SK-N-MC (cell line): ENCODE measurements around the gene NDOR1.

Experiments
- DNase-seq: peaks from one replicate; pipeline ENCODE4 v3.0.0-alpha.2; 2011; ENCODE audit warnings: low read depth, low spot score
- H3K27ac ChIP-seq: fragments of 200-600 bp; sonication (generic); 2 replicates; pipeline ENCODE4 v1.5.1; 2016; ENCODE audit warnings: mixed run types
- H3K36me3 ChIP-seq: fragments of 200-600 bp; sonication (generic); 2 replicates; pipeline ENCODE4 v1.6.1; 2017; ENCODE audit warnings: antibody characterized with exemption, low read length, mixed read lengths; ENCODE audit not compliant: insufficient read depth
- H3K4me3 ChIP-seq: fragments of 200-600 bp; sonication (generic); 2 replicates; pipeline ENCODE4 v1.5.1; 2016
- H3K9ac ChIP-seq: fragments of 200-600 bp; sonication (generic); 2 replicates; pipeline ENCODE4 v1.8.0; 2017; ENCODE audit warnings: mixed run types, mixed read lengths; ENCODE audit not compliant: insufficient read length
- H3K9me3 ChIP-seq: fragments of 200-600 bp; sonication (generic); 2 replicates; pipeline ENCODE4 v1.6.1; 2017; ENCODE audit warnings: low read depth, mild to moderate bottlenecking, antibody characterized with exemption, low read length, moderate library complexity, mixed read lengths
- EZH2 ChIP-seq: fragments of 200-600 bp; sonication (generic); IDR thresholded peaks from one replicate; pipeline ENCODE4 v1.6.1; 2017; ENCODE audit warnings: antibody characterized with exemption
- FOXP2 ChIP-seq: optimal IDR thresholded peaks from 2 replicates; pipeline ENCODE3; 2011; ENCODE audit warnings: mild to moderate bottlenecking, moderate library complexity; ENCODE audit not compliant: insufficient read depth; ENCODE audit errors: extremely low read length, control extremely low read depth
- POLR2AphosphoS5 ChIP-seq: IDR thresholded peaks from 2 replicates; pipeline ENCODE4 v1.6.1; 2012; ENCODE audit warnings: mild to moderate bottlenecking, low read depth, low read length, borderline replicate concordance

The NDOR1 gene

GRCh38 chr9:137161558-137162486 lies 43.7 kb upstream of the NDOR1 start:
- Histone ChIP-seq H3K27ac (no peak overlapping the region), H3K9ac (no peak overlapping the region), H3K36me3 (no peaks in the 10 kb centered on the region), H3K4me3 (peak overlapping the region; percentile 76), H3K9me3 (no peaks in the 10 kb centered on the region)
- TF ChIP-seq POLR2AphosphoS5 (no peak), FOXP2 (no peak), EZH2 (no peak)
- DNase-seq, result no peak

- Histone ChIP-seq H3K36me3 (no peaks in the 10 kb centered on the region), H3K9ac (no peak overlapping the region), H3K27ac (no peak overlapping the region), H3K9me3 (no peaks in the 10 kb centered on the region), H3K4me3 (peak overlapping the region; percentile 76)
- TF ChIP-seq POLR2AphosphoS5 (no peak), EZH2 (no peak), FOXP2 (no peak)
- DNase-seq, result no peak
These were observed 42.8 kb upstream of the NDOR1 start for GRCh38 chr9:137162505-137163364.

GRCh38 chr9:137163365-137163715 lies 42.2 kb upstream of the NDOR1 start:
- Histone ChIP-seq H3K9ac (no peak overlapping the region), H3K27ac (no peak overlapping the region), H3K9me3 (no peaks in the 10 kb centered on the region), H3K36me3 (no peaks in the 10 kb centered on the region), H3K4me3 (peak overlapping the region; percentile 76)
- no peak for DNase-seq
- no peak for TF ChIP-seq FOXP2
- no peak for TF ChIP-seq EZH2

GRCh38 chr9:137163805-137164204 lies 41.7 kb upstream of the NDOR1 start:
- TF ChIP-seq FOXP2, result no peak
- TF ChIP-seq POLR2AphosphoS5, result no peak
- TF ChIP-seq EZH2, result no peak
- H3K9ac ChIP-seq, result no peak overlapping the region

GRCh38 chr9:137164370-137165249 lies 40.9 kb upstream of the NDOR1 start:
- no peak for DNase-seq
- no peaks in the 10 kb centered on the region for H3K9me3 ChIP-seq
- no peaks in the 10 kb centered on the region for H3K36me3 ChIP-seq
- no peak overlapping the region for H3K27ac ChIP-seq
- no peak for TF ChIP-seq EZH2
- TF ChIP-seq POLR2AphosphoS5, result no peak
- no peak for TF ChIP-seq FOXP2
- no peak overlapping the region for H3K9ac ChIP-seq
- no peak overlapping the region for H3K4me3 ChIP-seq

More at GRCh38 chr9:137163805-137164204, 41.7 kb upstream of the NDOR1 start:
- DNase-seq, result no peak
- H3K36me3 ChIP-seq, result no peaks in the 10 kb centered on the region
- no peak overlapping the region for H3K27ac ChIP-seq
- H3K9me3 ChIP-seq, result no peaks in the 10 kb centered on the region
- no peak overlapping the region for H3K4me3 ChIP-seq

- H3K4me3 ChIP-seq, result no peak overlapping the region
- no peaks in the 10 kb centered on the region for H3K9me3 ChIP-seq
- H3K36me3 ChIP-seq, result no peaks in the 10 kb centered on the region
- no peak overlapping the region for H3K27ac ChIP-seq
- no peak for DNase-seq
- H3K9ac ChIP-seq, result no peak overlapping the region
- no peak for TF ChIP-seq EZH2
These were observed 40.2 kb upstream of the NDOR1 start for GRCh38 chr9:137165250-137165836.

- Histone ChIP-seq H3K27ac (no peak overlapping the region), H3K9me3 (no peaks in the 10 kb centered on the region), H3K4me3 (no peak overlapping the region), H3K9ac (no peak overlapping the region), H3K36me3 (no peaks in the 10 kb centered on the region)
- no peak for DNase-seq
- TF ChIP-seq EZH2, result no peak
- TF ChIP-seq FOXP2, result no peak
- no peak for TF ChIP-seq POLR2AphosphoS5
These were observed 38.9 kb upstream of the NDOR1 start for GRCh38 chr9:137166380-137167229.
